ENCODE measurements around the gene DESI2.
A peak's percentile ranks its signal among the peaks of the same experiment; 100 is the strongest.

The DESI2 gene

DNA sequence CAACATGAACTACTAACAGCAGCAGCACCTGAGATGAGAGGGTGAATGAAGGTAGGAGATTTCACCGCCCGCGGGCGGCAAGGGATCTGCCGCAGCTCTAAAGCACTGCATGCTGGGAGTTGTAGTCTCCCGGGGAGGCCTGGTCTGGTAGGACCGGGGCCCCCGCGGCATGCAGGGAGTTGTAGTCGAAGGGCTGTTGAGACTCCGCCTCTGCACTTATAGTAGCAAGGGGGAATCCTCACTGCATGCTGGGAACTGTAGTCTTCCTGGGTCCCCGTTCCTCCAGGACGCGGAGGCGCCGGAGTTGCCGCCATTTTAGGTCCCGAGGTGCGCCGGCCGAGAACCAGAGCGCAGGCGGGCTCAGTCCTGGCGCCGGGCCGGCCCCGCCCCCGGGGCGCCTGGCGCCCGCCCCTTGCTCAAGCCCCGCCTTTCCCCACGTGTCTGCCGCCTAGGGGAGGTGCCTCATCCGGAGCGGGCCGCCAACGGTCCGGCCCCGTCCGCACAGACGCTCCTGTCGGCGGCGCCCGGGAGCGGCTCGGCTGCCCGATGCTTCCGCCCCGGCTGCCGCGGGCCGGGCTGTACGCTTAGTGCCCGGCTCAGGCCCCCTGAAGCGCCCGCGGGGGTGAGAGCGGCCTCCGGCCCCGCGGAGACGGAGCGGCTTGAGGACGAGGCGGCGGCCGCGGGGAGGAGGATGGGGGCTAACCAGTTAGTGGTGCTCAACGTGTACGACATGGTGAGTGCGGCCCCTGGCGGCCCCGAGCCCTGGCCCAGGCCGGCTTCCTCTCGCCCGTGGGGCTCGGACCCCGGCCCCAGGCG, at the start of gene DESI2:
Gene DESI2, plus strand, starts transcription at position 504 of the 816 bp plus-strand sequence. Its CDS starts 188 bp downstream, at position 692.
- peak; percentile 99 for DNase-seq

DNA sequence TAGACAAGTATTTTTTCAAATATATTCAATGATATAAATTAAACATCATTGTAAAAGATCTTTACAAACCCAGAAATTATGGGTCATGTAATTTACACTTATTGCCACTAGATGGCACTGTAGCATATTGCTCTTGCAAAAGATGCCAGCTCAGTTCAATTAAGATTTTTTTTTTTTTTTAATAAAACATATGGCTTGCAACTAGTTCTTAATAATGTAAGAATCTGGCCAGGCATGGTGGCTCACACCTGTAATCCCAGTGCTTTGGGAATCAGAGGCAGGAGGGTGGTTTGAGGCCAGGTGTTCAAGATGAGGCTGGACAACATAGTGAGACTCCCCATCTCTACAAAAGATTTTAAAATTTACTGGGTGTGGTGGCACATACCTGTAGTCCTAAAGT, 49.4 kb upstream of the DESI2 start:
- DNase-seq: peak; percentile 47 to 81 (median 79)

DNA sequence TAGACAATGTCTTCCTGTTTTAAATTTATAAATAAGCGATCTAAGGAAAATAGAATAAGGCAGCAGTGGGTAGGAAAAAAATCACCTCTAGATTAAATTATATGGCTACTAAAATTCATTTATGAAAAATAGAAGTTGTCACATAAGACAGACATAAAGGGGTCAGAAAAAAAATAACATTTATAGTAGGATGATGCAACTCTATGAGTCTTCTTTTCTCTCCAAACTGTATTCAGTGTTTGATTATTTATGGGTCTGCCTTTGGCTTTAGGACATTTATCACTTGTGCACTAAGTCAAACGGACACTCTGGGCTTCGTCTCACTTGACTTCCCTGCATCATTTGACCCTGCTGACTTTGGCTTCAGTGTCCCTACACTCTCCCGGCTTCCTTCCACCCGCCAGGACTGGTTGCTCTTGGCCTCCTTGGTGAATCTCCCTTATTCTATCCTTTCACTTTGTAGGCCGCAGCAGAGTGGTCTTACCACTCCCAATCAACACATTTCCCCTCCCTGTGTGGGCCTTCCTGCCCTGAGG, 47.0 kb upstream of the DESI2 start:
- no peak for DNase-seq

DNA sequence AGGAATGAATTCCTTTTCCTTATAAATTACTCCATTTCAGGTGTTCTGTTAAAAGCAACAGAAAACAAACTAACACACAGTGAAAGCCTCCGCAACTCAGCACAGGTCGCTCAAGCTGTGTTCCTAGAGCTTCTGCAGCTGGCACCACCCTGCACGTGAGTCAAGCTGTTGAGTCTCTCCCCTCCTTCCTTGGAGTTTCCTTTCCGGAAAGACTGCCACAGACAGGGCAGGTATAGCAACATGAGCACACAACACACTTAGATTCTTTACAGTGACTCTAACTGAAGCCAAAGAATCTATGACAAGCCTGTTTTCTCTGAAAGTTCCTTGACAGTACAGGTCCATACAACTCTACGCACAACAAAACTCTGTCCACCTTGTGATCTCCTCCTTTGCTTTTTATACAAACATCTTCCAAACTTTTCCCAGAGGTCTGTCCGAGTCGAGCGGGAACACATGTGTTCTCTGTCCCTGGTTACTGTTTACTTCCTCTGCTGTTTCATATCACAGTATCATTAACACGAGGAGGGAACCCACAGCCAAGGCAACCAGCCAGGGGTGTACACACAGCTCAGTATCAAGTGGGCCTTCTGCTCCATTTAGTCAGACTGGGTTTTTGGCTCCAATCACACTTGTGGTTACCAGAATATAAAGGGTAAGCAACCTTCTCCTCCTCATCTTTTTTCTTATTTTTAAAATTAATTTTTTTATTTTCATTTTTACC, 38.7 kb upstream of the DESI2 start:
- no peak for DNase-seq

DNA sequence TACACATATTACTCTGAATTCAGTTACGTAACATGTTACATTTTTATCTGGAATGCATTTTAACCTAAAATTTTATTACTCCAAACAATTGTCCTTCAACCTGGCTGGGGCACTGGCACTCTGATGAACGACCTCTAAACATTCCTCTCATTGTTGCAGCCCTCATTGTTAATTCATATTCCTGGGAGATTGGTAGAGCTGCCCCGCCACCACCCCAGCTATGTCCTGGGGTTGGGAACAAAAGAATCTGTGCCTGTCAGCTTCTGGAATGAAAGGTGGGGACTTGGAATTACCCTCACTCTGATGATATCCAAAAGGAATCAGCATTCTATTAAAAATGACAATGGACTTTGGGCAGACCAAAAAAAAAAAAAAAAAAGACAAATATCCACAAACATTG, 38.0 kb upstream of the DESI2 start:
- no peak for DNase-seq

DNA sequence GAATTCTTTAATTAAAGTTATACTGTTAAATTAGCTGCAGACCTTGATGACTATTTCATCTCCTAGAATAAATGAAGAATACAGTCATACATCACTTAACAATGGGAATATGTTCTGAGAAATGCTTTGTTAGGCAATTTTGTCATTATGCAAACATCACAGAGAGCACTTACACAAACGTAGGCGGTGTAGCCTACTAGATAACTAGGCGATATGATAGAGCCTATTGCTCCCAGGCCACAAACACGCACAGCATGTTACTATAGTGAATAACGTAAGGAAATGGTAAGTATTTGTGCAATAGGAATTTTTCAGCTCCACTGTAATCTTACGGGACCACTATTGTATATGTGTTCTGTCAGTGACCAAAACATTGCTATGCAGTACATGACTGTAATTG, 37.6 kb upstream of the DESI2 start:
- no peak for DNase-seq

DNA sequence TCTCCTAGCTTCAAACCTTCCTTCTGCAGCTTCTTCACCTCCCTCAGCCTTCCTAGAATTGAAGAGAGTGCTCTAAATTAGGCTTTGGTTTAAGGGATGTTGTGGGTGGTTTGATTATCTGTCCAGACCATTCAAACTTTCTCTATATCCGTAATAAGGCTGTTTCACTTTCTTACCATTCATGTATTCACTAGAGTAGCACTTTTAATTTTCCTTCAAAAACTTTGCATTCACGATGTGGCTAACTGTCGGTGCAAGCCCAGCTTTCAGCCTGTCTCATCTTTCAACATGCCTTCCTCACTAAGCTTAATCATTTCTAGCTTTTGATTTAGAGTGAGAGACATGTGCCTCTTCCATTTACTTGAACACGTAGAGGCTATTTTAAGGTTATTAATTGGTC, 26.2 kb upstream of the DESI2 start:
- DNase-seq: no peak

DNA sequence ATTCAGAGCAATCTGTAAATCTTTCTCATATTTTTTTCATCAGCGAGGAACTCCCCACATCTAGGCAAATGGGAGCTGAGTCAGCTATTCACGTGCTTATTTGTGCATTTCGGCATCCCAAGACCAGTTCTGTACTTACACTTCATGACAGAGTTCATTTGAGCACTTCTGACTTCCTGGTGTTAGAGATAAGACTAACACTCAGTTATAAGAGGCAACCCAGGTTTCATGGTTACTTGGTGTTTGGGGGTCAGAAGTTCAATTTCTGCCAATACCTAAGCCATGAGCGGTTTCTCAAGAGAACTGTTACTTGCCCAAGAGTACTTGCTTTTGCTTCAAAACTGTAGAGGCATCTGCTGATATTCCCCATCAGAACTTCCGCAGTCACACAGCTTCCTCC, 24.1 kb upstream of the DESI2 start:
- DNase-seq: peak in 1 of 3 donors; percentile 3

DNA sequence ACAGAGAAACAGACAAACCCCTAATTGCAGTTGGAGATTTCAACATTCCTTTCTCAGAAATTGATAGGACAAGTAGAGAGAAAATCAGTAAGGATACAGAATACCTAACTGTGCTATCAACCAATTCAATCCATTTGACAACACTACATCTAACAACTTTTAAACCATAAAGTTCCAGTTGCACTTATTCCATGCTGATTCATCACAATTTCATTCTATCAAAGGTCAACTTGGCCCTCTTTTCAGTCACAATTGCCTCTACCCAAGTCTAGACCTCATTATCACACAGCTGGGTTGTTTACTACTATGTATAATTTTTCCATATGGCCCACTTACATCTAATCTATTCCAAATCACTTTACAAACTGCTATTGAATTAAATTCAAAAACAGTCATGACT, 19.8 kb upstream of the DESI2 start:
- no peak for DNase-seq

DNA sequence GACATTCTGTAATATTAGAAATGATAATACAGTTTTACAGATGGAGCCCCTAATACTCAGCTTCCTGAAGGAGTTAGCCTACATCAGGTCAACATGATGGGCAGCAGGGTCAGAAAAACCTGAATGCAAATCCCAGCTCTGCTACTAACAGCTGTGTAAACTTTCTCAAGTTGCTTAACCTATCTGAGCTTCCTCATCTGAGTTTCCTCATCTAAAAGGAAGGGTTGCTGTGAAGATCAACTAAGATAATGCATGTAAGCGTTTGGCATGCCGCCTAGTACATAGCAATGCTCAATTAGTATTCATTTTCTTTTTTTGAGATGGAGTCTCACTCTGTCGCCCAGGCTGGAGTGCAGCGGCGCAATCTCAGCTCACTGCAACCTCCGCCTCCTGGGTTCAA, 18.4 kb upstream of the DESI2 start:
- DNase-seq: peak; percentile 28 to 54 (median 49)

DNA sequence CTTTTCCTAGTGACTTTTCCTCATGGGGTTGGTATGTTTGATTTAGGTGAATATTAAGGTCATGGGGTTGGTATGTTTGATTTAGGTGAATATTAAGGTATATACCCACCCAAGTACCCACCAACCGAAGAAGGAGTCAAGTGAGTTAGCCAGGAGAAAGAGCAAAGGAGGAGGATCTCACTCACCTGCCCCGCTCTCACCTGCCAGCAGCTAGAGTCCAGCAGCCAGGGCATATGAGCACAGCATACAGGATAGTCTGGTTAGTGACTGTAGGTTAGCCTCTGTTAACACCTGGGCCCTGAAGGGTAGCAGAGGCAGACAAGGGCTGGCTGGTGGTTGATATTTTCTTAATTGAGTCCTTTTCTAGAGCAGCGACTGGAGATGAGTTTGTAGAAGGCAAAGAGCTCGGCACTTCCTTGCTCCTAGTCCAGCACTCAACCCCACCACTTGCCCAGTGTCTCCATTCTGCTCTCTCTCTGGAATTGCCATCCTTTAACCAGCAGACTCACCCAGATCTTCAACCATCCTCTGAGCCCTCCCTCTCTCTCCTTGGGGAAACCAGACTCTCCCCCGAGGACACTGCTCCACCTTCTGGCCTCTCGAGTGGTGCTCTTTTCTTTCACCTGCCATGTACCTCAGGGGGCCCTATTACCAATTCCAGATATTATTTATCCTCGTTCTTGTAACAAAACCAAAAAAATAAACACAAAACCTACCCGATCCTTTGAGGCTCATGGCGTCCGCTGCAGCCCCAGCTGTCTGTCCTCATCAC, 16.3 kb upstream of the DESI2 start:
- DNase-seq: no peak

DNA sequence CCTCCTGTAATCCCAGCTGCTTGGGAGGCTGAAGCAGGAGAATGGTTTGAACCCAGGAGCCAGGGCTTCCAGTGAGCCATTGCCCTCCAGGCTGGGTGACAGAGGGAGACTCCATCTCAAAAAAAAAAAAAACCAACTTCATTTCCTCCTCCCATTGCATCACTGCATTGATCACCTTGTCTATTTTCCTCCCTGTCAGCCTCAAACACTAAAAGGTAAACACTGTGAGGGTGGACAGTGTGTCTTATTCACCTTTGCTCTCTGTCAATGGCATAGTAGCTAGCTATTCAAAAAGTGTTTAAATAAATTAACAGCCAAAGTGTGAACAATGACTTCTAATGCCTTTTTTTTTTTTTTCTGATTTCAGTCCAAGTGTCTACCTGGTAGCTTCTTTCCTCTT, 13.4 kb upstream of the DESI2 start:
- no peak for DNase-seq

DNA sequence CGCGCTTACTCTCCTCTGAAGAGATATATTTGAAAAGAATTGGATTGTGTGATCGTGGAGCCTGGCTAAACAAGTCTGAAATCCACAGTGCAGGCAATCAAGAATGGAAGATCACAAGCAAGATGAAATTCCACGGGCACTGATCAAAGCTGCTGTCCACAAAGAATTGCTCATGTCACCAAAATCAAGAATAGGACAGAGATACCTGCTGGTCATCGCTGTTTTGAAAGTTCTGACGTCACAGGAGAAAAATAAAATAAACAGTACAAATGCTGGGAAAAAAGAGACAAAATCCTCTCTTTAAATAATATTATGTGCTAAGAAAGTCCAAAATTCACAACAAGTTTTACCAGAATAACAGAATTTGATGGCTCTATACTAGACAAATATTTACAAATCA, 12.0 kb upstream of the DESI2 start:
- DNase-seq: no peak

DNA sequence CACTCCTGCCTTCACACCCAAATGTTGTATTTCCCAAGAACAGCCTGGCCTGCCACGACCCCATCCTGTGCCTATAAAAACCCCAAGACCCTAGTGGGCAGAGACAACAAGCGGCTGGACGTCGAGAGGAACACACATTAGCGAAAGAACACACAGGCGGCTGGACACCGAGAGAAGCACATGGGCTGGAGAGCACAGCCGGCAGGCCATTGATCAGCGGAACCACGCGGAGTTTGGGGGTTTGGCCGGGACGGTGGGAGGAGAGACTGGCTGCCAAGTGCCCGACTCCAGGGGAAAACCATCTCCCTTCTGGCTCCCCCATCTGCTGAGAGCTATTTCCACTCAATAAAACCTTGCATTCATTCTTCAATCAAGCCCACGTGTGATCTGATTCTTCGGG, 10.4 kb upstream of the DESI2 start:
- no peak for DNase-seq

DNA sequence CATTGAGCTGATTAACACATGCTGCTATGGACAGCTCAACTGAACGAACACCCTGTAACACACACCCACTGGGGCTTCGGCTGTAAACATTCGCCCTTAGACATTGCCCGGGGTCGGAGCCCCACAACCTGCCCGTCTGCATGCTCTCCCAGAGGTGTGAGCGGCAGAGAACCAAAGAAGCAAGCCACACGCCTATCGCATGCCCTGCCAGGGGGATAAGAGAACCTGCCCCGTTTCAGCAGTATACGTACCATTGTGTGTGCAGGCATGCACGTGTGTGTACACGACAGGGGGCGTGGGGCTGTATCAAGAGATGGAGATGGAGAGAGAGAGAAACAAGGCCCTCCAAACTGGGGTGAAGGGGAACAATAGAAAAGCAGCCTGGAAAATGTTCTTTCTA, 9.9 kb upstream of the DESI2 start:
- DNase-seq: no peak

DNA sequence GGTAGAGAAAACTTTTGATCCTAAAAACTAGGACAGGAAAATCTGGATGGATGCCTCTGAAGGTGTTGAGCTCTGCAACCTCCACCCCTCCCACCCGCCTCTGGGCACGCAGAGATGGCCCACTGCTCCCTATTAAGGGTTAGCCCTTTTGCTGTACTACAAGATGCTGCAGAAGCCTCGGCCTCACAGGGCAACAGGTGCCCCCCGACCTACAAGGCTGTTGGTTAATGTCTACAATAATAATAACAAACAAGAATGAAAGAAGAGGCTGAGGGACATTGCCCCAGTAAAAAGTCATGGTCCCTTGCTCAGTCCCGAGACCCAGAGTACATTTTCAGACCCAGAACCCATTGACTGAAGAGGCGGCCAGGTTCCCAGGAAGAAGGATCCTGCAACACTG, 7.5 kb upstream of the DESI2 start:
- no peak for DNase-seq

DNA sequence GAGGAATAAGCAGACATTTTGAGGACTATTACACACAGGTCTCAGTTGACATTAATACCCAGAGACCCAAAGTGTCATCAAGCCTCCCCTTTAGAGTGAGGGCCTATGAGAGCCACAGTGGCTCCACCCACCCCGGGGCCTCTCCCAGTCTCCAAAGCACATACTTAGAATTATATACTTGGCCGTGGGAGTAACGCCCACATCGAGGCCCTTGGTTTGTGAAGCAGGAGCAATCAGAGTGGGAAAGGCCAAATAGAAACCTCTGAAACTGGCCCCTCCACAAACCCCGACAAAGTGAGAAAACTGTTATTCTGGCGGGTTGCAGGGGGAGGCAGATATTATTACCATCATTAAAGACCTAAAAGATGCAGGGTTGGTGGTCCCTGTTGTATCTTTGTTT, 7.0 kb upstream of the DESI2 start:
- peak in 1 of 3 donors; percentile 28 for DNase-seq

DNA sequence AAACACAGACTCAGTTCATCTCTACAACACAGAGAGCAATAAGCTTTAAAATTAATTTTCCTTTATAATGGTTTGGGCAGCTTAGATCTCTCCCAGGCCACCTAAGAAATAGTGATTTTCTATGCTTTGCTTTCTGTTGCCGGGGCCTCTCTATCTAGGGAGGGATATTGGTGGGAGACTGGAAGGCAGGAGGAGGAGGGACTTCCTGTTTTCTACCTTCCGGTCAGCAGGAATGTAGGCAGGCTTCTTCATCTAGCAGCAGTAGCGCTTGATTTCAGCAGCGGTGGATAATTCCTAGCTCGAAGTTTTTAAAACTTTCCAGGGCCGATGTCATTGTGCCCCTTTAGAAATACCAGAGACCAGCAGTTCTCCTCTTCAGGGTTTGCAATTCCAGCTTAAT, 5.1 kb upstream of the DESI2 start:
- DNase-seq: peak in 1 of 3 donors; percentile 8

DNA sequence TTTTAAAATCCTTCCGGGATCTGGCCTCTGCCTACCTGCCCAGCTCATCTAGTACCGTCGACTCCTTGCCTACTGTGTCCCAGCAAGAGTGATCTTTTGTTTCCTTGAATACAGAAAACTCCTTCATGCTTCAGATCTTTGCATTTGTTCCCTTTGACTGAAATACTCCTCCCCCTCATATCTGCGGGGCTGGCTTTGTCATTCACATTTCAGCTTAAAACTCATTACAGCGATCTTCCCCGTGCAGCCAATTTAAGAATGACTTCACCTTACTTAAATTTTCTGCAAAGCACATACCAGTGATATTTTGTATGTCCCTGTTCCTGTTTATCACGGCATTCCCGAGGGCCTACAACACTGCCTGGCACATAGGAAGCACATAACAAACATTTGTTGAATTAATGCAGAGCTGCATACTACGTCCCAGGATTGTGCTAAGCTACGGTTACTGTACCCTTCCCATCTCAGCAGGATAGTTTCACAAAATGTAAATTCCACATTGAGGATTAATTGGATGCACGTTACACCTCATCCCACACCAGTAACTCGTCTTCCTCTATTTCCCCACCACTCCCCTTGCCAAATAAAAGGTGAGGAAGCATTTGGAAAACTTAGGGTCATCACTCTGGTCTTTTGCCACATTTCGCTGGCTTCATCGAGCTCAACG, 837 bp upstream of the DESI2 start:
- no peak for DNase-seq

DNA sequence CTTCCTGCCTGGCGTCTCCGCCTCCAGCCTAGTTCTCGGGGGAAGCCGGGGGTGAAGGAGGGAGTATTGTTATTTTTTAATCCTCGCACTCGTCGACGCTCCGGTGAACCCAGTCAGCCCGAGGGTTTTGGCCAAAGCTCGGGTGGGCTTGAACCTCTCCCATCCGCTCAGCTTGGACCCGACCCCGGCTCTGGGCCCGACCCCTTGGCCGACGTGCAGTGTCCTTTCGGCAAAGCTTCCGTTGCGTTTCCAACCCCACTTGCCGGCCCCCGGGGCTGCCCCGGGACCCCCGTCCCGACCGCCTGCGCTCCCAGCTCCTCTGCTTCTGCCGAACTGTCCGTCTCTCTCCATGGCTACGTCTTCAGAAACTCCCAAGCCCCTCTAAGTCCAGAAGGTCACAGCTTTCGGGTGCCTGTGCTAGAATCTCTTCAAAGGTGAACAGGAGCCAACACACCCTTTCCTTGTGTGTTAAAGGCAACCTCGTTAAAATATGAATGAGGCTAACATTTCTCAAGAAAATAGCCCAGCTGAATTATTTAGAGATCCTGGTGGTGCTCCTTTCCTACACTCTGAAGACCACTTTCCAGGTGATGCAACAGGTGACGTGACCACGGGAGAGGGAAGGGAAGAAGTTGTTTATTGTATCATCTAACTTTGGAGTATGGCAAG, 647 bp downstream of the DESI2 start:
- DNase-seq: peak in 2 of 3 donors; percentile 22 to 25

DNA sequence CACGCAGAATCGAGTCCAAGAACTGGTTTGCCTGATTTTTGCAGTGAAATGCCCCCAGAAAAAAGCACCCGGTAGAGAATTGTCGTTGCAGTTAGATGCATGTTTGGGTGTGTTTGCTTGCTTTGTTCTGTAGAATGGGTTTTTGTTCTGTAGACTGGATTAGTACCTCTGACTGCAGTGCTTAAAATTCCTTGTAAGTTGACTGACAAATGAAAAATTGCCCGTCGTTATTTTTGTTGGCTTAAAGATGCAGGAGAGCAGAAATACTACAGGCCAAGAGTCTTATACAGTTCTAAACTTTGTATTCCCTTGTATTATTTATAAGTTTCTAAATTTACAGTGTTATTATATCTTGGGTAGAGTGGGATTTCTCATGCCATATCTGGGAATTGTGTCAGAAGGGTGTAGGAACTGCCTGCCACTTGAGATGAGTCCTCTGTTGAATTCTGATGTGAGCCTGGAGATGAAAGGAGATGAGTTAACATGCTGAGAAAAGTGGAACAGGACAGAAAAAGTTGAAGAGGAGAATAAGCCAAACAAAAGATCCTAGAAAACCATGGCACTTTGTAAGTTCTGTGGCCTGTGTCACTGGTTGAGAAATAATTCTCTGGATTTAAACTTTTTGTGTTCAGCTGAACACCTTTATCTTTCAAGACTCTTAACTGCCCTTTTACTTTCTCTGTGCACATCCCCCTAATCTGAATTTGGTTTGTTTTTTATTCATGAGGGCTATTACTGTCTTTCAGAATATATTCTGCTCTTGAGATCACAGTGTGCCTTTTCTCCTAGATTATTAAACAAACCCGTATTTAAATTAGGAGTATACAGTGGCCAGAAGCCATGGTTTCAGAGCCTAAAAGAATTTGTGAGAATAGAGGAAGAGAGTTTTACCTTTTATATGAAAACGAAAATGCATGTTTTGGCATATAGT, 1.4 kb downstream of the DESI2 start:
- DNase-seq: peak in 1 of 3 donors; percentile 16
